ENCODE results near the gene APOL2.
"Not testable (repeated sequence)": the region's sequence is repeated elsewhere in the genome, so short reads cannot be mapped to it uniquely, and the experiment has no call there.

APOL2 gene

DNA sequence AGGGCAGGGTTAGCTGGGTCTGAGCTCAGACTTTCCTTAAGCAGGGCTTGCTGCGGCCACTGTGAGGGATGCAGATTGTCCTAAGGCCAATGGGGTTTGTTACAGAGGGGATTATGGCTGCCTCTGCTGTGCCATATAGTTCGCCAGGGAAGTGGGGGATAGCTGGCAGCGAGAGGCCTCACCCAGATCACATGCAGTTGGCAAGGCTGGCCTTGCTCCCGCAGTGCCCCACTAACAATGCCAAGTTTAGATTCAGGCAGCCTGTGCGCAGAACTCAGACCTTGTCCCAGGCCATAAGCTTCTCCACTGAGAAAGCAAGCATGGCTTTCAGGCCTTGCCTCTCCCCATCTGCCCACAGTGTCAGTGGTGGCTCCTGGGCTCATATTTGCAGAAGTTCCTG, 4.7 kb upstream of the APOL2 start:
- DNase-seq (ENCODE audit: low spot score), result no peak

DNA sequence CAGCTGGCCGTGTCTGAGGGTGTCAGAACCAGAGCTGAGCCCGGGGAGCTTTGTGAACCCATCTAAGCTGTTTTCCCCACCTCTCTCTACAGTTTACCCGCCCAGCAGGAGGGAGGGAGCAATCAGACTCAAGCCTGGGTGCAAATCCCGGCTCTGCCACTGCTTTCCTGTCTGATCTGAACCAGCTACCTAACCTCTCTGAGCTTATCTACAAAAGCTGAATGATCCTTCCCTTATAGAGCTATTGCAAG, 252 bp downstream of the APOL2 start:
- no peak for DNase-seq (ENCODE audit: low spot score)

DNA sequence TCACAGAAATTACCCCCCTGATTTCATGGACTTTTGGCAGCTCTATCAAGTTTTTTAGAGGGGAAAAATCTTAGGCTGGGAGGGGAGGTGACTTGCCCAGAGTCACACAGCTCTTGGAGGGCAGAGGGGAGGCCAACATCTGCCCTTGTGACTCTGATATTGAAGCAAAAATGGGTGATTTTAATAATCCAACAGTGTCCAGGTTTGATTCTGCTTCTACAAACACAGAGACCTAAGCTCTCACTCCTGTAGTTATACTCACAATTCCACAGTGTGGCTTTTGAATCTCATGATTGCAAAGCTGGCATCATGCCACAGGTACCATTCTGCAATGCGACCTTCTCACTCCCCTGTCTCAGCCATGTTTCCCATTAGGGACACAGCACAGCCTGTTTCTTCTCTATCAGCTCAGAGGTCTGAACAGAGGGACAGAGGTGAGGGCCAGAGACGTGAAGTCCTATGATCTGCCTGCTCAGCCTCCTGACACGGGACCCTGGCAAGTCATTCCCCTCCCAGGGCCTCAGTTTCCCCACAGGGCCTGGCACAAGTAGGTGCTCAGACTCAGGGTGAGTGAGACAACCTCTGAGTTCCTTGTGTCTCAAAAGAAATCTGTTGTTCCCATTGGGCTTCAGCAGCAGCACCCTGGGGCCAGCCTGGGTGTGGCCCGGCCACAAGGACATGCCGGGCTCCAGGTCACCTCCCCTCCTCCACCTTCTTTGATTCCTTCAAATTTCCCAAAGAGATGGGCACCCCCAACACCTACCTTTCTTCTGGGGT, 766 bp downstream of the APOL2 start:
- no peak for DNase-seq (ENCODE audit: low spot score)

DNA sequence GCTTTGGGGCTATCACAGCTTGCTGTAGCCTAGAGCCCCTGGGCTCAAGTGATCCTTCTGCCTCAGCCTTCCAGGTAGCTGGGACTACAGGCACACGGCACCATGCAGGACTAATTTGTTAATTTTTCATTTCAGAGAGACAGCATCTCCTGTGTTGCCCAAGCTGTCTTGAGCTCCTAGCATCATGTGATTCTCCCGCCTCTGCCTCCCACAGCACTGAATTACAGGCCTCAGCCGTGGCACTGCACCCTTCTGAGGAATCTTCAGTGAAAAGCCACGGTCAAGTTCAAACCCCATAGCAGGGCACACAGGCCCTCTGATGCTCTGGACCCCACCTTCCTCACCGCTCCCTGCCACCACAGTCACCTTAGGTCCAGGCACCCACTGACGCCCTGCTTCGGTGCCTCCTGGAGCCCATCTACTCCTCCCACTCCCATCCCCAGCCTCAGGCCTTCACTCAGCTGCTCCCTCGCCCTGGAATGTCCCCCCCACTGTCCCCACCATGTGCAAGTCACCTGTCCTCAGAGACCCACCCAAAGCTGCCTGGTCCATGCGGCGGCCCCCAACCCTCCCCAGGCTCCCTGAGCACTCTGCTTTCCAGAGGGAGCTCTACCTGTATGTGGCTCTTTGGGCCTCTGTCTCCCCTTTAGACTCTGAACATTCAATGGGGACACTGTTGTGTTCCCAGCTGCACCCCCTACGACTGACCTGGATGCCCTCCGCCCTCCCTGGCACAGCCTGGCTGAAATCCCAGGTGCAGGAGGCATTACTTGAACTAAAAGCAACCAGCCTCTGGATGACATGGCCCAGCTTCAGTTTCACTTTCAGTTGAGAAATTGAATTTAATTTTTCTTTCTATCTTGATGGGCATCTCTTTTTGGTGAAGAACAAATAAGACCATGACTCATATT, 1.6 kb downstream of the APOL2 start:
- no peak for DNase-seq (ENCODE audit: low spot score)

DNA sequence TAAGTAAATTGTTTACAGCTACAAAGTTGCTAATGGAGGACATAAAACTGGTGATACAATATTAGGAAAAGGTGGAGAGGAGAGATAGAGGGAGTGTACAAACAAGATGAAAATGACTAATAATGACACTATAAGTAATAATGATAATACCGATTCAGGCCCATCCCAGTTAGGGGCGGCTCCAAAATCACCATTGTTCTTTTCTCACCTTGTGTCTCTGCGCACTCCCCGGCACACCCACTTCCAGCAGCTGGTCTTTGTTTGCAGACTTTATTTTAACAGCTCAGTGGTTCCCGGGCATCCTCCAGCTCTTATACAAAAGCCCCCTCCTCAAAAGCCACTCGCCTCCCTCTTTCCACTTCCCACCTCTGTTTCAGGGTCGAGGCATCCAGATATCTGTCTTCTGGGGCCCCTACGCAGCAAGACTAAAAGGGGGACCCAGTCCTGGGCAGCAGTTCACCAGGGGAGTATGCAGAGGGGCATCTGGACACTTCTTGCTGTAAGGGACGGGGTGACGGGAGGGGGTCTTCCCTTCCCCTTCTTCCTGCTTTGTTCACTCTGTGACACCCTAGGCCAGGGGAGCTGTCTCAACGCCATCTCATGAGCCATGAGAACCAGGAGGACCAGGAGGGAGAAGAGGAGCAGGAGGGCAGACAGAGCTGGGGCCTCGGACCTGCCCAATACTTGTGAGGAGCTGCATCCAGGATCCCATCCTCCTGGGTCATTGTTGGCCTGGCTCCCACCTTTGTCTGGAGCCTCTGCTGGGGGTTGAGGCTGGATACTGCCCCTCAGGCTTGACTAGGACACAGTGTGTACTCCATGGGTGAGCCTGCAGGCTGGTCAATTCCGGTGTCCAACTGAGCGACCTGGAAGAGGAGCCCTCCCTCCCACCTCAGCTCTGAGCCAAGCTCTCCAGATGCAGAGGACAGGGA, 2.7 kb downstream of the APOL2 start:
- DNase-seq (ENCODE audit: low spot score), result no peak

DNA sequence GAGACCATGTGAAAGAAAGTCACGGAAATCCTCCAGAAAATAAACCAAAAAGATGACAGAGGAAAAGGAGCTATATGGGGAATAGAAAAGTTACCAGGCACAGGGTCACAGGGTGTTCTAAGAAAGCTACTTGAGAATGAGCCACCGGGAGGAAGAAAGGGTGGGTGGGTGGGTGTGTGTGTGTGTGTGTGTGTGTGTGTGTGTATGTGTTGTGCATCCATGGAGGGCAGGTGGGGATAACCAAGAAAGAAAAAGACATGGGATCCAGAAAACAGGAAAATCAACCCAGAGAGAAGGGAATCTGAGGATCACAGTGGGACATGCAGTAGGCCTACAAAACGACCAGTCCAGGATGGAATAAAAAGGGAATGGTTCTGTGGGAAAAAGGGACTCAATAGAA, 3.7 kb downstream of the APOL2 start:
- no peak for DNase-seq (ENCODE audit: low spot score)

DNA sequence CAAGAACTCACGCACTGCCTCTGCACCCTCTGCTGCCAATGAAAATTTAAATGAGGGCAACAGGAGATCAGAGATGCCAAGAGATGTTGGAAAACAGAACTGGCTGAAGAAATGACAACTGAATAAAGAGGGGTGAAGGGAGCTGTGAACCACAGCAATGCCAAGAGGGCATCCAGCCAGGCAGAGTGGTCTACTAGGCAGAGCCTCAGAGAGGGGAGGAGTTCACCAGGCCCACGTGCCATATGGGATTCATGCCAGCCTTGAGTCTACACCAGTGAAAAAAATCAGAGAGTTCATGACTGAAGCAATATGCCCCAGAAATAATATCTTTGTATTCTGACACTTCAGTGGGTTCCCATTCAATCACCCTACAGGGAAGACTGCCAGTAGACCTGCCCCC, 4.4 kb downstream of the APOL2 start:
- no peak for DNase-seq (ENCODE audit: low spot score)

DNA sequence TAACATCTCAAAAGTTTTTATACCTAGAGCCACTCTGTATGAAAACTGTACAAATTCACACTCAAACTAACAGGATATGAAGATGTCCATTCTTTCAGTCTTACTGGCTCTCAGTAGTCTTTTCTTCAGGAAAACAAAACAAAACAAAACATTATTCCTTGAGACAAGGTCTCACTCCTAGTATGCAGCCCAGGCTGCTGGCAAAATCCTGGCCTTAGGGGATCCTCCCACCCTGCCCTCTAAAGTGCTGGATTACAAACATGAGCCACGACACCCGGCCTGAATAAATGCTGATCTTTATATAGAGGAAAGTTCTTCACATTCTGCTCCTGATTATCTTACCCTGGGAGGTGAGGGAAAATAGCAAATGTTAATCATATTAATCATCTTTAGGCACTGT, 5.1 kb downstream of the APOL2 start:
- DNase-seq (ENCODE audit: low spot score), result no peak

DNA sequence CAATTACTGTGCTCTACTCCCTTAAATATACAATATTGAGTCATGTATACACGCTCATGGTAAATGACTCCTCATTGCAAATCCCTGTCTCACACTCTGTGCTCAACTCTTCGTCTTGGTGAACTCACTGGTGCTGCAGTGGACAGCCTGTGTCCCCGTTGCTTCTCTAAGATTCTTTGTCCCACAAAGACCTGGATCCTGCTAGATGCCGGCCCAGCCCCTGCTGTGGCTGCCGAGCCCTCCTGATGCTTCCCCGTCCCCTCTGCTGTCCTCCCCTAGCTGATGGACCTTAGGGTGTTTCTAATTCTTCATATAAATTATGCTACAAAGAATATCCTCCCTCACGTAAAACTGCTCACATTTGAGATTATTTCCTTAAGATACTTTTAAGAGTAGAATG, 5.5 kb downstream of the APOL2 start:
- DNase-seq (ENCODE audit: low spot score), result no peak

DNA sequence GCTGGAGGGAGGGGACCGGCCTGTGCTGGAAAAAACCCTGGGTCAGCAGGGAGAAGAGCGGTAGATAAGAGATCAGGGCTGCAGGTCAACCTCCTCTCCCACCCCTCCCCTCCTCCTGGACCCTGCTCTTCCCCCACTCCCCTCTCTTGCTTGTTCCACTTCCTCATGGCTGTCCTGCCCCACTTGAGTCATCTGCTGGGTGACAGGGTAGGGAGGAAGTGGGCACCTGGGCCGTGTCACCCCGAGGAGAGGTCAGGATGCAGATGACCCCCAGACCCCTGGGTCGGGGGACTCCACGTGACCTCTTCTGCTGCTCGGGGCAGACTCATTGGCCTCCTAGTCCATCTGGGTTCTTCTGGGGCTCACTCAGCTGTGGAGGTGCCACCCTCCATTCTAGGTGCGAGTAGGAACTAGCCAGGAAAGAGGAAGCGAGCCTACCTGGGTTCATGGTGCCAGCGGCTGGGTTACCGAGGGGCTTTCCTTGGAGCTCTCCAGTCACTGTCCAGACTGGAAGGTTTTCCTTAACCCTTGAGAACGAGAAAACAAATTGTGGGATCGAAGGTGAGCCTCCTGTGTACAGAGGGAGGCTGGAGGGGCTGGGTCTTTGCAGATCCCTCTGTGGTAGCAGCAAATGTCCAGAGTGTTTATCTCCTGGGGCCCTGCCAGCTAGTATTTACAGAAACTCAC, 6.5 kb downstream of the APOL2 start:
- no peak for DNase-seq (ENCODE audit: low spot score)

DNA sequence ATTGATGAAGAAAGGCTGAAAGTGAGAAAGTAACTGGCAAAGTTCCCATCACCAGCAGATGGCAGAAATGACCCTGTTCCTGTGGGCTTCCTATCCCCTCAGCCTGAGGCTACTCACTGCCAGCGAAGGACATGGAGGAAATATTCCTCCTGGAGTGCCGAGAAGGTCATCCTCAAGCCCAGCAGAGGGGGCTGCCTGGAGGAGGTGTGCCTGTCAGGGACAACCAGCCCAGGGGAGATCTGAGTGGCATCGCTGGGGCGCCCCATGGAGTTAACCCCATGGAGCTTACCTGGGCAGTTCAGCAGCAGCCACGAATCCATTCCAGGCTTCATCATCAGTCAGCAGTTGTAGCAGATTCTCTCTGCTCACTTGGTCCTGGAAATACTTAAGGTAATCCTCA, 8.3 kb downstream of the APOL2 start:
- not testable (repeated sequence) for DNase-seq (ENCODE audit: low spot score)

DNA sequence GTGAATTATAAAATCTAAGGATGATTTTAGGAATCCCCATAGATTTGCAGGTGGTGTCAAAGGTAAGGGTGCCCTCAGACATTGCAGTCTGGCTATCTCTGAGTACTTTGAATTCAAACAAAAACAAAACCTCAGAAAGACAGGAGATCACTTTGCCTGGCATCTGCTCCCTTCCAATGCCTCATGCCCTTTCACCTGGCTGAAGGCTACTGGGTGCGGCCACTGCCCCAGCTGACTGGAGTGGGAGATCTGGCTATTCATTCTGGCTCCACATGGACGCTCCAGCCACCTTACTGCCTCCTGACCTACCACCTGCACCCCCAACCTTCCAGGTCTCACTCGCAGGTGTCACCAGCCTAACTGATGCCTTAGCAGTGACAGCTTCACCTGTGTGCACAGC, 9.7 kb downstream of the APOL2 start:
- not testable (repeated sequence) for DNase-seq (ENCODE audit: low spot score)

DNA sequence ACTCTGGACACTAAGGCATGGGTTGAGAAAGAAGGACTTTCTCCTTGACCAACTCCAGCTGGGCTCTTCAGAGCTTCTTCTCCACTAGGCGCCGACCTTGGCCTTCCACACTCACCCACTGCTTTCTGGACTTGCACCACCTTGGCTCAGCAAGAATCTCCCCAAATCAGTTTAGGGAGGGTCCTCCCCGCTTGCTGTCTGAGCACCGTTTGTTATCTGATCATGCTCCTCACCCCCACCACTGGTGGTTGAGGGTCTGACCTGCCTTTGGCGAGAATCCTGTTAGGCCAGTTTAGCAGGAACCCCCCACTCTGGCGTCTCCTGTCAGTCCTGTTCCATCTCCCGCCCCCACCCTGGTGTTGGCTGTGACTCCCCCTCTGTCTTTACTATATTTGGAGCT, 10.4 kb downstream of the APOL2 start:
- no peak for DNase-seq (ENCODE audit: low spot score)

DNA sequence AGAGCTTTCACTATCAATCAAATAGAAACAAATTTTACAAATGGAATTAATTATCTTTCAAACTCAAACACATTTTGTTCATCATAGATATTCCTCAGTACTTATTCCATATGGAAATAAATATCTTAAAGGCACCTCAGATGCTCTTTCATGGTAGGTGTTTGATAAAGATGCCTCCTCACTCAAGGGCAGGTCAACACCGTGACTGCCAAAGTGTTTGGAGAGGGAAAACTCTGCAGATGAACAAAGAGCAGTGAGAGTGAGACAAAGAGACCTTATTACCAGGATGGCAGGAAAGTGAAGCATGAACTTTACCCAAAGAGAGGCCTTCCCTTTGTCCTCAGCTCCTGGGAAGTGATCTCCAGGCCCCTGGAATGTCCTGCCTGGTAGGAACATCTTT, 11.0 kb downstream of the APOL2 start:
- not testable (repeated sequence) for DNase-seq (ENCODE audit: low spot score)

DNA sequence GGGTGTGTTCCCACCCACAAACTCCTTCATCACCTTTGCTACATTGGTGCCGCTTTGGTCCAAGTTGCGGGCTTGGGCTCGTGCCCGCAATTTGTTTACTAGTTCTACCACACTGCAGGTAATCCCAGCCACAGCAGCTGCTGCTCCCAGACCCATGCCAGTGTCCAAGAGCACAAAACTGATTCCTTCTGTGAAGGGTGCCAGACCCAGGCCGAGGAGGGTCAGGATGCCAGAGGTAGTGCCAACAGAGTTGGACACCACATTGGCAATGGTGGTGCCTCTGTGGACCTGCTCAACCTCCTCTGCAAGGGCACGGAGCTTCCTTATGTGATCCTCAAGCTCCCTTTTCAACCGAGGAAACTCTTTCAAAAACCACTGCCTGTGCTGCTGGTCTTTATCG, 11.5 kb downstream of the APOL2 start:
- no peak for DNase-seq (ENCODE audit: low spot score)

DNA sequence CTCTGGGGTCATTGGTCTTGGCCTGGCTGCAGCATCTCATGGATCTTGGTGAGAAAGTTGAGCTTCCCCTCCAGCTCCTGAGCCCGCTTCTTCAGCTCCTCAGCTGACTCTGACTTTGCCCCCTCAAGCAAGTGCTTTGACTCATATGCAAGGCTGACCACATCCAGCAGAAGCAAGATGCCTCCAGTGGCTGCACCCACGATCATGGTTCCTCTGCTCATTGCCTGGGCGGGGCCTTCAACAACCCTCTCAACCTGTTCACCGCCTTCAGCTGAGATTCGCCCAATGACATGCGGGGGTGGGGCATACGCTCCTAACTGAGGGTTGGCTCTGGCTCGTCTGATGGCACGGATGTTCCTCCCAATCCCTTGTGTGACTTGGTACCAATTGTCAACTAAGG, 11.9 kb downstream of the APOL2 start:
- no peak for DNase-seq (ENCODE audit: low spot score)

DNA sequence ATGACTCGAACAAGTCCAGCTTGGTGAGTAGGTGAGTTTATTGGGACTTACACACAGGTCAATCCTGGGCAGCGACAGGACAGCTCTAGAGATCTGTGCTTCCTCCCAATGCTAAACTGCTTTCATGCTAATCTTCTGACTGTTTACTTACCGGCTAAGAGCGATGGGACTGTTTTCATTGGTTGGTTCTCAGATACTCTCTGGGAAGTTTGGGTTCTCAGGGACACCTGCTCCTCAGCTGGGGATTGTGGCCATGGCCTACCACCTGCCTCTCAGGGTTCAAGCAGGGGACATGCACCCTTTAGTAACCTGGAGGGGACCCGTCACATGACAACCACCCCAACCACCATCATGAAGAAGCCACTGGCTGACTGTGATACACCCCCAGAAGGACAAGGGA, 13.1 kb downstream of the APOL2 start:
- no peak for DNase-seq (ENCODE audit: low spot score)

DNA sequence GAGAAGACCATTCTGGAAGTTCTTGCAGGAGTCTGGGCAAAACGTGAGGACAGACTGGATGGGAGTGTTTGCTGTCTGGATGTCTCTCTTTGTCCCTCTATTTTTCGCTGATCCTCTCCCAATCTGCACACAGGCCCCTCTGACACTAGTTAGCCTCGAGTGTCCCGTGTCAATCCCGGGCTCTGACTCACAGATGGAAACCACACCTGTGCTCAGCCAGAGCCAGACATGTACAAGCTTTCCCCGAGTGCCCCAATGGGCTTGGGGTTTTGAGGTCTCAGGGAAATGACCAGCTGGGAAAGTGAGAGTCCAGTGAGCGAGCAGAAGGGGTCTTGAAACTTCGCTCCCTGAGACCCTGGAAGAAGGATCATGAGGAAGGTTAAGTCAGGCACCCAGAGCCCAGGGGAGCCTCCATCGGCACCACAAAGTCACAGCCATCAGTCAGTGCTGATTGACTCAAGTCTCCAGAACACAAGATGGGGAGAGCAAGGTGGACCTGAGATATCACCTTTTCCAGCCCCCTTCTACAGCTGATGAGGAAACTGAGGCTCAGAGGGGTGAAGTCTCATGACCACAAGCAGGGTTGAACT, 13.9 kb downstream of the APOL2 start:
- no peak for DNase-seq (ENCODE audit: low spot score)

DNA sequence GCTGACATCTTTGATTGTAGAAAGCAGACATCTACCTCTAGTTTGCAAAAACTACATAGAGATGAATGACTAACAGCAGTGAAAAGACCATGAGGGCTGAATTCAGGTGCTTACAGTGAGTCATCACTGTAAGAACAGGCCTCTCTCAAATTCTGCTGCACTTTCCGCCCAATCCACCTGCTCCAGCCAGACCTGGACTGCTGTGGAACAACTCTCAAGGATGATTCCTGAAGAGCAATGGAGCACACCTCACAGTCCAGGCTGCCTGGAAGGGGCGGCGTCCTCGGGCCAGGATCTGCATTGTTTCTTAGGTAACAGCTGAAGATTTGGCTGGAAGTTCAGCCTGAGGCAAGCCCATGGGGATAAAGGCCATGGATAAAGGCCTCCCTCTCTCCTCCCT, 15.1 kb downstream of the APOL2 start:
- DNase-seq (ENCODE audit: low spot score), result no peak

DNA sequence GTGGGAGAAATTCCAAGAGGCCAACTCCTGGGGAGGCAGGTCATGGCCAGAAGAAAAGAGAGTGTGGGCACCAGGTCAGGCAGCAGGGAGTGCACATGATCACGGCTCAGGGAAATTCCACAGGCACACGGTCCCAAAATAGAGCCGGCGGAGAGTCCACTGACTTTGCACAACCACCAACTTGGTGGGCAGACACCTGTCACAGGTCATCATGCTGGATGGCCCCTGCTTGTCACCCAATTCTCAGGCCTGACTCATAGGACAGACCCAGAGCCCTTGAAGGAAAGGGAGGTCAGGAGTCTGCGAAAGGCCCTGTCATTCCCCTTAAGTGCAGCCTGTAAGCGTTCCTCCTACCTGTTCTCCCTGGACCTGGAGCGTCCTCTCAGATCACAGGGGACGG, 15.8 kb downstream of the APOL2 start:
- DNase-seq (ENCODE audit: low spot score), result no peak

DNA sequence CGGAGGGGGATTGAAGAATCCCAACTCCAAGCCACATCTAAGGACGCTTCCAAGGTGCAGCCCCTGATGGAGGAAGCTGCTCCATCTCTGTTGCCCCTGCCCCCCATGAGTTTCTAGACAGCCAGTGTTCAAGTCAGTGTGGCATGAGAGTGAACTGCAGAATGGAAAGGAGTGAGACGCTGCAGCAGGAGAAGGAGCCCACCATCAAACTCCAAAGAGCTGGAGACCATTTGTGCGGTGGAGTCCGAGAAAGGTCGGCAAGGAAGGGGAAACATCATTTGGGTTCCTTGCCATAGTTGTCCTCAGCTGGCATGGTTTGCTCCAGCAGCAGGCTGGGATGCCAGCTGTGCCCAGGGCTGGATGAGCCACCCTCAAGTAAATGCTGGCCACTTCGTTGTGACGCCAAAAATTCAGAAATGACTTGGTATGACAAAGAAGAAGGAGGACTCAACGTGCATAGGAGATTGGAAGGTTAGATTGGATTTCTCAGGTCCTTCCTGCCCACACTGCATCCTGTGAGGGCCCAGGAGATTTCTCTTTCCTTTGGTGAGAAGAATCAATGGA, 16.4 kb downstream of the APOL2 start:
- no peak for DNase-seq (ENCODE audit: low spot score)

Data from AG08396 (cell line).